Measurements from ENCODE around the gene KCNH1. TPM values are rescaled to one million over a fixed set of nuclear protein-coding genes. Genes with fewer than 3 reads are reported as not detected.

KCNH1 gene
- total and polyA plus RNA-seq, 10 of the 15 experiments (the other 5 are each of a cell fraction or from before 2014, with no cell fraction given): 0.02 to 0.04 (median 0.04) TPM; not detected in 7

DNA sequence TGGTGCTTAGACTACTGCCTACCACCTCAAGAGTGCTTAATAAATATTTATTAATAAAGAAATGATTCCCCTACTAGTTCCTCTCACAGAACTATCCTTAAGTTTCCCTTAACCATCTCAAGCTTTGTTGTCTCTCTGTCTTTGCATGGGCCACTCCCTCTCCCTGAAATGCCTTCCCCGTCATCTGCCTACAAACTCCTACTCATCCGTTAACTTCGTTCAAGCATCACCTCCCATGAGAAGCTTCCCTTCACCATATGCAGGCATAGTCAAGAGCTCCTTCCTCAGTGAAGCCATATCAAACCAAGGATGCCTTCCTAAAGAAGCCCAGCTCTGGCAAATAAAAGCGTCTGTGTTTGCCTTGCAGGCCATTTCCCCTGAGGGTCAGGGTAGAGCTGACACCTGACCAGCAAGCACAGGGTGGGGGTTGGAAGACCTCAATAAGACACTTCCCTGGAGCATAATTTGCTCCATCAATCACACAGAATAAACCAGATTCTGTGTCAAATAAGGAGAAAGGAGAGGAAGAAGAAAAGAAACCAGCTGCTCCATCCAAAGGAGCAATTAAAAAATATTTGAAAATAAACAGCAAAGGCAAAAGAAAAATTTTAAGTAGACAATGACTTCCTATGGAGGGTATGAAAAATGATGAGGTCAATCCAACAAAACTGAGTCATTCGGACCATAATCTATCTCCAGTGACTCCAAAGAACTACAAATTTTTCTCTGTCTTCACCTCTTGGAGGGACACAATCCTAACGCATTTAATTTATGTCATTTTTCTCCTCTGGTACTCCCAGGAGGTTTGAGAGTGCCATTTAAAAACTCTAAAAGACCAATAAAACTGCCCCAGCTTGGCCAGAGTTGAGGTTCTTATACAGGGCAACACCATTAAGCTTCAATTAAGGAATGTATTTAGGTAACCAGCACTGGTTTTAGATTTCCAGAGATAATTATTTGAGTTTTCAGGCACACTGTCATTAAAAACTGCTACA lies 303.6 kb downstream of the KCNH1 start (continued):
- TF ChIP-seq EP300 (IDR thresholded peaks at IDR 0.05; ENCODE audit: borderline replicate concordance in 1 of 2, control insufficient read depth in 1 of 2, low read depth in 2 of 2, low read length in 2 of 2) (no peak), E4F1 (IDR thresholded peaks at IDR 0.05; ENCODE audit: borderline replicate concordance, partially characterized antibody) (no peak), HDGF (IDR thresholded peaks at IDR 0.05) (no peak), ZNF384 (IDR thresholded peaks at IDR 0.05; ENCODE audit: borderline replicate concordance, low read depth, low read length) (no peak), TCF3 (IDR thresholded peaks at IDR 0.05; ENCODE audit: borderline replicate concordance, insufficient read depth, low read depth, low read length) (no peak), PKNOX1 (IDR thresholded peaks at IDR 0.05) (no peak), YY1 (IDR thresholded peaks at IDR 0.05; ENCODE audit: low read depth, low read length) (no peak)

Data from GM12878 (cell line).